Measurements from ENCODE around the gene GALNT17. TPM values are rescaled to one million over a fixed set of nuclear protein-coding genes. Genes with fewer than 3 reads are reported as not detected.

The GALNT17 gene
- total RNA-seq, 2 experiments from 2014 or later: not detected

GRCh38 chr7:71216211-71216610 is 84.3 kb downstream of the GALNT17 start:
- Histone ChIP-seq H3K4me1 (ENCODE audit: insufficient read depth, low read length) (no peaks in the 10 kb centered on the region), H3K27me3 (ENCODE audit: control insufficient read depth in 1 of 2, insufficient read depth in 2 of 2, low read length in 2 of 2) (no peaks in the 10 kb centered on the region), H3K4me3 (ENCODE audit: low read length) (no peak overlapping the region), H3K36me3 (ENCODE audit: insufficient read depth, low read length) (no peaks in the 10 kb centered on the region), H3K27ac (ENCODE audit: low read depth in 1 of 2, low read length in 2 of 2) (no peak overlapping the region), H3K9me3 (ENCODE audit: control insufficient read depth in 1 of 2, insufficient read depth in 1 of 2, low read length in 2 of 2) (peaks cover 15 to 25% of the 10 kb centered on the region in 2 experiments)
- no peak overlapping the region for H3K27ac Mint-ChIP-seq
- ATAC-seq (ENCODE audit: poor library complexity) (no peak), DNase-seq (no peak)
- no peak overlapping the region for H3K4me3 Mint-ChIP-seq
- CTCF ChIA-PET: no interaction called here
- no peaks in the 10 kb centered on the region for H3K27me3 Mint-ChIP-seq
- H3K4me1 Mint-ChIP-seq (ENCODE audit: low read depth): no peaks in the 10 kb centered on the region
- H3K36me3 Mint-ChIP-seq (ENCODE audit: low read depth): no peaks in the 10 kb centered on the region
- peaks cover 16% of the 10 kb centered on the region for H3K9me3 Mint-ChIP-seq
- POLR2A ChIA-PET: no interaction called here
- intact Hi-C loops (cut with DNase I, micrococcal nuclease): no loop called here
- TF ChIP-seq, protein P1, sequence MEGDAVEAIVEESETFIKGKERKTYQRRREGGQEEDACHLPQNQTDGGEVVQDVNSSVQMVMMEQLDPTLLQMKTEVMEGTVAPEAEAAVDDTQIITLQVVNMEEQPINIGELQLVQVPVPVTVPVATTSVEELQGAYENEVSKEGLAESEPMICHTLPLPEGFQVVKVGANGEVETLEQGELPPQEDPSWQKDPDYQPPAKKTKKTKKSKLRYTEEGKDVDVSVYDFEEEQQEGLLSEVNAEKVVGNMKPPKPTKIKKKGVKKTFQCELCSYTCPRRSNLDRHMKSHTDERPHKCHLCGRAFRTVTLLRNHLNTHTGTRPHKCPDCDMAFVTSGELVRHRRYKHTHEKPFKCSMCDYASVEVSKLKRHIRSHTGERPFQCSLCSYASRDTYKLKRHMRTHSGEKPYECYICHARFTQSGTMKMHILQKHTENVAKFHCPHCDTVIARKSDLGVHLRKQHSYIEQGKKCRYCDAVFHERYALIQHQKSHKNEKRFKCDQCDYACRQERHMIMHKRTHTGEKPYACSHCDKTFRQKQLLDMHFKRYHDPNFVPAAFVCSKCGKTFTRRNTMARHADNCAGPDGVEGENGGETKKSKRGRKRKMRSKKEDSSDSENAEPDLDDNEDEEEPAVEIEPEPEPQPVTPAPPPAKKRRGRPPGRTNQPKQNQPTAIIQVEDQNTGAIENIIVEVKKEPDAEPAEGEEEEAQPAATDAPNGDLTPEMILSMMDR (IDR thresholded peaks at IDR 0.05): no peak

DNA sequence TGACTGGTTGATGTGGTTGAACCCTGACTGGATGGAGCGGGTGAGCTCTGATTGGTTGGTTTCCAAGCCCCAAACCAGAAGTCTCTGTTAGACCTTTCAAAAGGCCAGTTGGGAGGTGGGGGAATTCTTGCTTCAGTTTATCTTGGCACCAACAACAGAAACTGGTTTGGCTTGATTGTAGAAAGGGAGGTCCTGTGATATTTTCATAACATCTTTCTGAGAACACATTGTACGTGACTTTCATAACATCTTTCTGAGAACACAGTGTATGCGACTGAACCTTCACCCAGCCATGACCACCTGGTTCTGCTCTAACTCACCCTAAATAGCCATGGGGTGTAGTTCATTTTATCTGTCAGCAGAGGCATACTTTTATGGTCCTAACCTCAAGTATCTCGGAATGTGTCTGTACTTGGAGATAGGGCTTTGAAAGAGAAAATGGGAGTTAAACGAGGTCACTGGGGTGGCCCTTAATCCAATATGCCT is 88.3 kb downstream of the GALNT17 start:
- CTCF ChIA-PET: no interaction called here
- Mint-ChIP-seq H3K27me3 (no peaks in the 10 kb centered on the region), H3K4me3 (no peak overlapping the region), H3K4me1 (ENCODE audit: low read depth) (no peaks in the 10 kb centered on the region), H3K9me3 (peaks cover 18% of the 10 kb centered on the region), H3K36me3 (ENCODE audit: low read depth) (no peaks in the 10 kb centered on the region), H3K27ac (no peak overlapping the region)
- no peaks in the 10 kb centered on the region for H3K27me3 ChIP-seq (ENCODE audit: control insufficient read depth in 1 of 2, insufficient read depth in 2 of 2, low read length in 2 of 2)
- H3K27ac ChIP-seq (ENCODE audit: low read depth in 1 of 2, low read length in 2 of 2): no peak overlapping the region
- ATAC-seq (ENCODE audit: poor library complexity): no peak
- no peaks in the 10 kb centered on the region for H3K4me1 ChIP-seq (ENCODE audit: insufficient read depth, low read length)
- intact Hi-C loops (cut with DNase I, micrococcal nuclease): no loop called here
- TF ChIP-seq, protein P1 (IDR thresholded peaks at IDR 0.05): no peak
- no peak overlapping the region for H3K4me3 ChIP-seq (ENCODE audit: low read length)
- peaks cover 20 to 40% of the 10 kb centered on the region in 2 experiments for H3K9me3 ChIP-seq (ENCODE audit: control insufficient read depth in 1 of 2, insufficient read depth in 1 of 2, low read length in 2 of 2)
- POLR2A ChIA-PET: no interaction called here
- no peak for DNase-seq
- H3K36me3 ChIP-seq (ENCODE audit: insufficient read depth, low read length): no peaks in the 10 kb centered on the region

- DNase-seq: no peak
- Mint-ChIP-seq H3K4me1 (ENCODE audit: low read depth) (no peaks in the 10 kb centered on the region), H3K27ac (no peak overlapping the region), H3K9me3 (peaks cover 17% of the 10 kb centered on the region), H3K4me3 (no peak overlapping the region), H3K36me3 (ENCODE audit: low read depth) (no peaks in the 10 kb centered on the region), H3K27me3 (no peaks in the 10 kb centered on the region)
- intact Hi-C loops (cut with DNase I, micrococcal nuclease): no loop called here
- Histone ChIP-seq H3K4me1 (ENCODE audit: insufficient read depth, low read length) (no peaks in the 10 kb centered on the region), H3K4me3 (ENCODE audit: low read length) (no peak overlapping the region), H3K36me3 (ENCODE audit: insufficient read depth, low read length) (no peaks in the 10 kb centered on the region), H3K9me3 (ENCODE audit: control insufficient read depth in 1 of 2, insufficient read depth in 1 of 2, low read length in 2 of 2) (peaks cover 20 to 40% of the 10 kb centered on the region in 2 experiments), H3K27me3 (ENCODE audit: control insufficient read depth in 1 of 2, insufficient read depth in 2 of 2, low read length in 2 of 2) (no peaks in the 10 kb centered on the region), H3K27ac (ENCODE audit: low read depth in 1 of 2, low read length in 2 of 2) (no peak overlapping the region)
- no peak for ATAC-seq (ENCODE audit: poor library complexity)
- CTCF ChIA-PET: interaction anchor here (0.6 kb wide), 1 partner anchor 315 kb away, joined by 3 read pairs; no protein-coding TSS in a partner anchor
- POLR2A ChIA-PET: no interaction called here
- TF ChIP-seq, protein P1 (IDR thresholded peaks at IDR 0.05): no peak
Measured at GRCh38 chr7:71221049-71221448, 89.1 kb downstream of the GALNT17 start.
